ENCODE data around the gene HAND1.

- TF ChIP-seq CTCF (IDR thresholded peaks at IDR 0.05; ENCODE audit: insufficient read depth, low read length, poor library complexity, severe bottlenecking): no peak
- TF ChIP-seq EZH2phosphoT487 (conservative IDR thresholded peaks at IDR 0.05; ENCODE audit: low read length): no peak
Observed at GRCh38 chr5:154440540-154440939, 37.5 kb downstream of the HAND1 start.
